Activated CD4-positive, alpha-beta T cell treated with anti-CD3 and anti-CD28 coated beads for 24 hours (primary cell): ENCODE data around the gene DCD.
"Not testable (repeated sequence)": the region's sequence is repeated elsewhere in the genome, so short reads cannot be mapped to it uniquely, and the experiment has no call there.

Source experiments
- DNase-seq, 2 donors: peaks; one replicate each; pipeline ENCODE4 v3.0.0-alpha.2; 2020; ENCODE audit warnings: low read depth in 2 of 2

Gene DCD

GRCh38 chr12:54648265-54648664 lies at the start of gene DCD:
Gene DCD, minus strand, starts transcription at chr12:54648365. Its CDS starts 62 bp downstream, at chr12:54648303.
- DNase-seq = no peak

DNA sequence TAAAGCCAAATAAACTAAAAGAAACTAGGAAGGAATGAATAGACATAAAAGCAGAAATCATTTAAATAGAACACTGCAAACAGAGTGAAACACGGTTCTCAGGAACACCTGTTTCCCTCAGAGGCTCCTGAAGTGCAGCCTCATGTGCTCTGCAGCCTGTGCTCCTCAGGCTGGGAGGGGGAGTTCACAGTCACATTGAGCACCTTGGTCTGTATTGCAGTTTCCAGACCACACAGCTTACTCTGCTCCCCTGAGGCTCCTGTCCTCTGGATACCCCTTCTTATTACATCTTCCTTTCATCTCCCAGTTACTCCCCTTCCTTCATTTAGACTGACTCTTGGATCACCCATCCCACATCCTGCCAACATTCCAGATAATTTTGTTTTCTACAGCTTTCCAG lies 49.7 kb upstream of the DCD start:
- DNase-seq = no peak

- no peak for DNase-seq
These were observed 44.2 kb upstream of the DCD start for GRCh38 chr12:54692353-54692752.

DNA sequence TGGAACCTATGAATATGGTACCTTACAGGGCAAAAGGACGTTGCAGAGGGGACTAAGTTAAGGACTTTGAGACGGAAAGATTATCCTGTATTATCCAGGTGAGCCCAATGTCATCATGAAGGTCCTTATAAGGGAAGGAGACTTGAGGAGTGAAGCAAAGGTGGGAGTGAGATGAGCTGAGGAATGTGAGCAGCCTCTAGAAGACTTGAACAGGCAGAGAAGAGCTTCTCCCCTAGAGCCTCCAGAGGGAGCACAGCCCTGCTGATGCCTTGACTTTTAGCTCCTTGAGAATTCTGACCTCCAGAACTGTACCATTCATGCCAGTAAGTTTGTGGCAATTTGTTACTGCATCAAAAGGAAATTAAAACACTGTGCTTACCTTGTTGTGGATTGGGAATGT lies 41.8 kb upstream of the DCD start:
- DNase-seq = no peak

DNA sequence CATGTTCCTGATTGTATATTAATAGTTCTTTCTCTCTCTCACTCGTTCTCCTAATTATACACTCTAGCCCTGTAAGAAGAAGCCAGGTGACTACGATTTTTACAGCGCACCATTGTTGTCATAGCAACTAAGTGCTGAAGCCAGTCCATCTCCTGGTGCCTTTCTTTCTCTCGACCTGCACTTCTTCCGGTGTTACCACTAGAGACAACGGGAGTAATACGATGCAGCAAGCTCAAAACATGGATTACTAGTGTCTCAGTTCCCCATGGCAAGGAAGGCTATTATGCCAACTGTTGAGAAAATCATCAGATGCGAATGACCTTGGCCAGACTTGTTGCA lies 40.8 kb upstream of the DCD start:
- no peak for DNase-seq

GRCh38 chr12:54688309-54689033 lies 40.3 kb upstream of the DCD start:
- no peak for DNase-seq

- DNase-seq = no peak
These were observed 36.8 kb upstream of the DCD start for GRCh38 chr12:54684636-54685630.

DNA sequence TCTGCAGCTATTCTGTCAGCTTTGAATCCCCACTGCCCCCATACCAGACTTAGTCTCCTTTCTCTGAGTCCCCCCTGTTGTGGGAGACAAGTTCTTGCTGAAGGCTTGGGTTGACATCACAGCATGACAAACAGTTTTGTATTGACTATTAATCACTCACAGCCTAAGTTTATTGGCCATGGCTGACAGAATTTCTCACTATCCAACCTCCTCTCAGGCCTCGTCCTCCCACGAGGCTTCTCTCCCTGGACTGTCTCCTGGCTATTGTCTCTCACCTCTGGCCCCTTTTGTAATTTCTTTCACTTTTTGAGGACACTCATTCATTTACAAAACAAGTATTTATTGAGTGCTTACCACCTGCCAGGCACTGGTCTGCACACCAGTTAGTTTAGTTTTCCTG lies 35.2 kb upstream of the DCD start:
- no peak for DNase-seq

DNA sequence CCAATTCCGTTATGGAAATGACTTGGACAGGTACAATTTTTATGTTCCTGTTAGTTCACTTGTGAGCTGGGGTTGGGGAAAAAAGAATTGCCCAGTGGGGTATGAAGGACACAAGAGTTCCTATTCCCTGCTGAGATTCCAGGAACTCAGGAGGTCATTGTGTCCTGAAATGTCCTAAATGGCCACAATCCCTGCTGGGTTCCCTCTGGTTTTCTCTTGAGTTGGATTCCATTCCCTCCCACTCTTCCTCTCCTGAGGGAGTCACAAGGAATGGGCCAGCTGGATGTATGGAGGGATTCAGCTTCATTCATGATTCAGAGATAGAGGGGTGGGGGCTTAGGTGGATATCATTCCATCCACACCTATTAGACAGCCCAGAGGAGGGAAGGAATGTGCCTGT lies 34.5 kb upstream of the DCD start:
- no peak for DNase-seq

DNA sequence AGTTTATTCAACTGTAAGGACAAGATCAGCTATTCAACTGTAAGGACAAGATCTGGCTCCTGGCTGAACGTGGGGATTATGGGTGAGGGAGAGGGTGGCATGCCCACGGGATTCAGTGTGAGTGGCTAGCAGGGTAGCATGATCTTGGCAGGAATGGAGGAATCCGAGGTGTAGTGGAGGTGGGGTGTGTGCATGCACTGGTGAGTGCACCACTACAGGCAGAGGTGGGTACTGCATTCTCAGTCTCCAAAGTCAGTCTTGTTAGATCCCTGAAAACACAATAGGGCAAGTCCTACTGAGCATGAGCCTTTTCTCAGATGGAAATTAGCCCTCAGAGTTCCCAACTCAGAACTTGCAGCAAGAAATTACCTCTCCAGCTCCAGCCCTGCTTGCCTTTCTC lies 32.2 kb upstream of the DCD start:
- peak; percentile 7 to 21 for DNase-seq

DNA sequence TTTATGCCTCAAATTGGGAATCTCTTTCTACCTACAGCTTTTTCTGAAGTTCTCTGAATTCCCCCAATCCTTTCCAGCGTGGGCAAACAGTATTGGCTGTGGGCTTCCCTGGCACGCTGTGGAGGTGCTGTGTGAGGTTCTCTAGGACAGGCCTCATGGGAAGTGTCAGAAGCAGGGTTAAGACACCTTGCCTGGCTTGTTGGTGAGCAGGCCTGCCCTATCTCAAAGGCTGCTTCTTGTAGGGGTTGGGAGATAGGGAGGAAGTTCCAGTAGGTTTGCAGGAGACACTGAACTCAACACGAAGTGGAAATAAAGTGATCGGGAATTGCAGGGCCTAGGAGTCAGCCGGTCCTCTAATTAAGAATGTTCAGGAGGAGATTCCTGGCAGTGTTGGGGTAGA lies 30.0 kb upstream of the DCD start:
- DNase-seq = no peak

DNA sequence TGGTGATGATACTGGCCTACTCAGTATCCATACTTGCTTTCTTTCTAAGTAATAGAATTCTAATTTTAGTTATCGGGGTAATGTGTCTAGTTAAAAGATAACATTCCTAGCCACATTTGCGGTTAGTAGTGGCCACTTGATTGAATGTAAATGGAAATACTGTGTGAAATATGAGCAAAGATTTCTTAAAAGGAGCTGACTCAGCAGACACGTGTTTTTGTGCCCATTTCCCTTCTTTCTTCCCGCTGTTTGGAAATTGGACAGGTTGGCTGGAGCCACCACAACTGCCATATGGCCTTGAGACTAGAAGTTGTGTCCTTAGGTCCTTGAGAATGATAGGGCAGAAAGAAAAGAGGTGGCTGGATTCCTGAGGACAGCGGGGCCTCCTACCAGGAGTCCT lies 19.8 kb upstream of the DCD start:
- no peak for DNase-seq

DNA sequence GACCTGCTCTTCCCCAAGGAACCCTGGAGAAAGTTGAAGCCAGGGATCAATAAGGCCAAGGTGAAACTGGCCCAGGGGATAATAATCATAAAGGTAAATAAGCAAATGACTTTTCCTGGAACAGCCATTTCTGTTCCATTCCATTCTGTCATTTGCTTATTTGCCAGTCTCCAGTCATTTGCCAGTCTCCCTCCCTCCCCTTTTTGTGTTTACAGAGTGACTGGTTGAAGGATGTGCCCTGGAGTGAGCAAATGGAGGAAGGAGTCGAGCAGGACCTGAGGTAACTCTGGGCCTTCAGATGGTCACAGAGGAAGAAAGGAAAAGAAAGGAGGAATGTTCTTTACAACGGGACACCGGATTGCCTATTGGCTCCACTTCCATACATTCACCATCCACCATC lies 17.8 kb upstream of the DCD start:
- DNase-seq = no peak

- DNase-seq = not testable (repeated sequence)
These were observed 17.0 kb upstream of the DCD start for GRCh38 chr12:54665022-54665635.

- no peak for DNase-seq
These were observed 15.4 kb upstream of the DCD start for GRCh38 chr12:54663603-54664002.

- DNase-seq = no peak
These were observed 13.9 kb upstream of the DCD start for GRCh38 chr12:54662026-54662425.

GRCh38 chr12:54661048-54661447 lies 12.9 kb upstream of the DCD start:
- no peak for DNase-seq

DNA sequence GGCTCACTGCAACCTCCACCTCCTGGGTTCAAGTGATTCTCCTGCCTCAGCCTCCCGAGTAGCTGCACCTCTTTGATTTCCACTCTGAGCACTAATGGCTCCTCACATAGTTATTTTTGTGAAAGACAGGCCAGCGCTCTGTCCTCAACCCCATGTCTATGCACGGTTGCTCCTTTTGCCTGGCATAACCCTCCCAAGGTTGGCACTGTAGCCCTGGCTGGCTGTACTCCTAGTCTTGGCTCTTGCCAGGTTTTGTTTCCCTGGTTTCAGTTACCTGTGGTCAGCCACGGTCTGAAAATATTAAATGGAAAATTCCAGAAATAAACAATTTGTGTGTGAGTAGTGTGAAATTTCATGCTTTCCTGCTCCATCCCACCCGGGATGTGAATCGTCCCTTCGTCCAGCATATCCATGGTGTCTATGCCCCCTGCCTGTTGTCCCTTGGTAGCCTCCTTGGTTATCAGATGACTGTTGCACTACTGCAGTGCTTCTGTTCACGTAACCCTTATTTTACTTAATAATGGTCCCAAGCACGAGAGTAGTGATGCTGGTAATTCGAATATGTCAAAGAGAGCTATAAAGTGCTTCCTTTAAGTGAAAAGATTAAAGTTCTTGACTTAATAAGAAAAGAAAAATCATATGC lies 12.3 kb upstream of the DCD start:
- no peak for DNase-seq

DNA sequence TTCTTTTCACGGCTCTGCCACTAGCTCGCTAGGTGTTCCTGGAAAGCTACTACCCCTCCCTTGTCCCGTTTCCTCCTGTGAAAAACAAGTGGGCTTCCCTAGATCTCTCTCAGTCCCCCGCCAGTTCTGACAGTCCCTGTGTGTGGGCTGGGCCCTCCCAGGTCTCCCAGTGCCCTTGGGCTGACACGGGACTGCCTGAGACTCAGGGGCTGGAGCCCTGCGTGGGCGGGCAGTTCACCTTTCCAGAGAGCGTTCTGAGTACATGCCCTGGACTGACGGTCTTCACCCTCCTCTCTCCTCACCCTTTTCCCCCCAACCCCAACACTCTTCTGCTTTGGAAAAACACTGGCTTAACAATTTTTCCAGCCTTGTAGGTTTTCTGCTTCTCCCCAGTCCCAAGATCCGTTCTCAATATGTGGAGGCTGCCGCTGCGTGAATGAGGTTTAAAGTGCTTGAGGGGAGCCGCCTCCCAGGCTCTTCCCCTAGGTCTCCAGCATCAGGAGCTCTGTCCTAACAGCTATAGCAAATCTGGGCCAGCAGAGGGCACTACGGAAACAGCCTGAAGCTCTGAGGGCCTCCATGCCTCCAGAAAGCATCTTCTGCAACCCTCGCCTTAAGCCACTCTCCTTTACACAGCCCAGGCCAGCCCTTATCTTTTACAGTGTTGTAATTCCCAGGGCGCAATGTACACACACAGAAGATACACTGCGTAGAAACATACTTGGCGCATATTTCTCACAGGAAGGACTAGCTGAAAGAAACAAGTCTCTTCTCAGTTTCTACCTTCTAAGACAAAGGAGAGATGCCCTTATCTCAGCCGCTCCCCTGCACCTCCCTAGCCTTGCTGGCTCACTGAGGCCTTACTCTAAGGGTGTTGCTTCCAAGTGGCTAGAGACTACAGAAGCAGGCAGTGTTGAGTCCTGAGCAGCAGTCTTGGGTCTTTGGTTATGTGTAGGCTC lies 10.4 kb upstream of the DCD start:
- DNase-seq = peak; percentile 20 to 43

- DNase-seq = no peak
These were observed 9.0 kb upstream of the DCD start for GRCh38 chr12:54657105-54657607.

DNA sequence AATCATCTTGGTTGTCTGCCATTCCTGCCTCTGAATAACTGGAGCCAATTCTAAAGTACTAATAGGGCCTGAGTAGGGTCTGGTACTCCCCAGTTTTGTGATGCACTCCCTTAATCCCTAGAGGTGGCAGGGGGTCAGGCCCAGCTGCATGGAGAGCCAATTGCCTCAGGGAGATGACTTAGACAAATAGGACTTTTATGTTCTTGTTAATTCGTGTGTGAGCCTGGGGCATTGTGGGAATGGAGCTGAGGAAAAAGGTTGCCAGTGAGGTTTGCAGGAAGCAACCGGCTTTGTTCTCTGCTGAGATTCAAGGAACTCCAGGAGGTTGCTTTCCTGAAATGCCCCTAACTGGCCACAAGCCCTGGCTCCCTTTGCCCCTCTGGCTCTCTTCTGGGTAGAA lies 6.8 kb upstream of the DCD start:
- DNase-seq = no peak
